GM23248 (cell line): ENCODE data around the gene SLC13A2.

ENCODE experiments used
- EZH2 ChIP-seq: fragments of 200-600 bp; sonication (generic); IDR thresholded peaks from 2 replicates; pipeline ENCODE4 v1.6.1; 2018; ENCODE audit warnings: antibody characterized with exemption, mild to moderate bottlenecking; ENCODE audit not compliant: insufficient read depth, poor library complexity, severe bottlenecking
- EZH2phosphoT487 ChIP-seq: fragments of 200-600 bp; sonication (generic); IDR thresholded peaks from 2 replicates; pipeline ENCODE4 v1.6.1; 2018; ENCODE audit warnings: antibody characterized with exemption, moderate library complexity, mild to moderate bottlenecking, low read depth; ENCODE audit not compliant: insufficient read depth

DNA sequence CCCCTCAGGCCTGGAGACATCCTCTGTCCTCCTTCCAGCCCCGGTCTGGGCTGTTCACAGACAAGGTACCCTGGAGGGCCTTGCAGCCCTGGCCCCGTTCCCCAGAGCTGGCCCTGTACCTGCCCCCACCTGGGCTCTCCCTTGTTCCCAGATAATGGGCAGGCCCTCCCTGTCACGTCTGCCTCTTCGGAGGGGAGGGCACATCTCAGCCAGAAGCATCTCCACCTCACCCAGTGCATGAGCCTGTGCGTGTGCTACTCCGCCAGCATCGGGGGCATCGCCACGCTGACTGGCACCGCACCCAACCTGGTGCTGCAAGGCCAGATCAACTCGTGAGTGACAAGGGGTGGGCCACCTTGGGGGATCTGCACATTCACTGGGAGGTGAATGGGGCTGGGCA lies 17.8 kb downstream of the SLC13A2 start:
- no peak for TF ChIP-seq EZH2phosphoT487
- TF ChIP-seq EZH2, result no peak
